Subcutaneous adipose tissue (tissue), 4 donors: ENCODE data around the gene RIMS1. TPM values are rescaled to one million over a fixed set of nuclear protein-coding genes. Genes with fewer than 3 reads are reported as not detected.

Source experiments
- CTCF ChIP-seq: fragments of 450-650 bp; IDR thresholded peaks from one replicate; pipeline ENCODE4 v1.5.1; 2016; ENCODE audit warnings: low read depth, mild to moderate bottlenecking, control low read depth, antibody characterized with exemption, moderate library complexity
- total RNA-seq, 4 donors: library from RNA; depleted of rRNA; stranded (reverse); fragments of >200 nt; gene quantifications; one replicate each; pipeline ENCODE4 v1.1.0, GENCODE V29; 2016

Gene RIMS1
- total RNA-seq, 4 donors from 2014 or later = 0.19 to 2.1 (median 1.3) TPM

DNA sequence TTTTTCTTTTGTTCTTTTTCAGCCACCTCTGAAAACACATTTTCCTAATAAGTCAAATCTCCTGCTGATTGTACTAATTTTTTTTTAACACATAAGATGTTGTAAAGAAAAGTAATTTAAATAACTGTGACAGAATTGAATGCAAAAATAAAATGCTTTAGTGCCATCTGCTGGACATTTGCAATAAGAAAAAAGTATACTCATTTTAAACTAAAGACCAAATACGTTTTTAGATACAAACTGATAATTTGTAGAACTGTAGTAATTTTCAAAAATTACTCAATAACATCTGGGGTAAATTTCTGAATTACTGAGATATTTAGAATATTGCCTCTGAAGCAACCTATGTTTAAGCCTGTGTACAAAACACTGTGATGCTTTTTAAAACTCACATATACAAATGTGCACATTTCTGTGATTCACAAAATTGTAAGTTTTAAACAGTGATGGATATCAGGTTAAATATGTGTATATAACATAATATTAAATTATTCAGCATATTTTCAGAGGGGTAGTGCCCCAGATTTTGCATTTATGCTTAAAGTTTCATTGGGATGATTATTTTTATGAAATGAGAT is 198.7 kb downstream of the RIMS1 start:
- no peak for TF ChIP-seq CTCF

DNA sequence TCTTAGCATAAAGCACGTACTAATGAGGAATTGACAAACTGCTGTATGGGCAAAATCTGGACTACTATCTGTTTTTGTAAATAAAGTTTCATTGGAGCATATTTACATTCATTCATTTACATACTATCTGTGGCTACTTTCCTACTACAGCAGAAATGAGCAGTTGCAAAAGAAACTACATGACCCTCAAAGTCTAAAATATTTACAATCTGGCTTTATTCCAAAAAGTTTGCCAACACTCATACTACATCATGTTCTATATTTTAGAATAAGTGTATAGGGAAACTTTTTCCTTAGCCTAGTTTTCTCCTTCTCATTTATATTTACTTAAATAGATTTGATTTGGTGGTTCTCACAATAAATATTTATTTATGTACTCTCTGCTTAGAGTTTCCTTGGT is 208.2 kb downstream of the RIMS1 start:
- TF ChIP-seq CTCF = no peak

DNA sequence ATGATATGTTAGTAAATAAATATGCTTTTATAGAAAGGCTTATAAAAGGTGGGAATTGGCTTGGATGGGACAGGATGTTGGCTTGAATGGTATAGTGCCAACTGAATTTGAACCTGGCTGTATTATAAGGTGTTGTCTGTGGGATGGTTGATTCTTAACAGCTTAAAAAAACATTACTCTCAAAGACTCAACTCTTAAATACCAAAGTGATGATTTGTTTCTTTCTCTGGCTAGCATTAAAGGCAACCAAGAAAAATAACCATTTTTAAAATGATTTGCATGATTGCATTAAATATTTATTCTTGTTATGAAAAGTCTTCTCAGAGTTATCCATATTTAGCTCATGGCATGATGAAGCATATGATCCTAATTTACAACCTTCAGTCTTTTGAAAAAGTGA is 216.2 kb downstream of the RIMS1 start:
- no peak for TF ChIP-seq CTCF

DNA sequence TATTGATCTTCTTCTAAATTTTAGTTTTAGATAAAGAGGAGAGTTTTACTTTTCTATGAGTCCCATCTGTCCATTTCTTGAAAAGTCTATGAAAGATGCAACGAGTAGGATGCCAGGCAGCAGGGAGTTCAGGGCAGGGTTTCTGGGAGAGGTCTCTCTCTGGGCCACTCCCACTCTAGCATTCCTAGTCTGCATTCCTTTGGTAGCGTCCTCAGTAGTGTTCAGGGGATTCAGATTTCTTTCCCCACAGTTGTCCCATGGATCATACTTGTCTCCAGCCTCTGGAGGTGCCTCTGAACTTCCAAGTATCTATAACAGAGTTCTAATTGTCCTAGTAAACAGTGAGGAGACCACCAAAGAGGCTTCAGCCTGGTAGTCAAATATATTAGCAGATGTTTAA is 225.3 kb downstream of the RIMS1 start:
- TF ChIP-seq CTCF = no peak

DNA sequence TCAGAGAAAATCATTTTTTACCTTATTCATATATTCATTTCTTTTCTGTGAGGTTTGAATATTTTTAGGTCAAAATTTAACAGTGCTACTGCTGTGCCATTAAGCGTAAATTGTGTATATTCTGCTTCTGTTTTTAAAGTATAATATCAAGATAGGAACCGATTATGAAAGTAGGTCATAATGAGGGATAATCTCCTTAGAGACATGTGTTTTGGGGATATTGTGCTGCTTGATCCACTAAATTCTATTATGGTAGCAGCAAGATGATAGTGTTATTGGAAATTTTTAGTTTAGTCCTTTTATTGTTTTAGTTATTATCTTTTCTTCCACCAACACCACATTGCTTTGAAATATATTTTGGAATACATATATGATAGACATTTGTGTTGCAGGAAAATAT is 244.0 kb downstream of the RIMS1 start:
- no peak for TF ChIP-seq CTCF

DNA sequence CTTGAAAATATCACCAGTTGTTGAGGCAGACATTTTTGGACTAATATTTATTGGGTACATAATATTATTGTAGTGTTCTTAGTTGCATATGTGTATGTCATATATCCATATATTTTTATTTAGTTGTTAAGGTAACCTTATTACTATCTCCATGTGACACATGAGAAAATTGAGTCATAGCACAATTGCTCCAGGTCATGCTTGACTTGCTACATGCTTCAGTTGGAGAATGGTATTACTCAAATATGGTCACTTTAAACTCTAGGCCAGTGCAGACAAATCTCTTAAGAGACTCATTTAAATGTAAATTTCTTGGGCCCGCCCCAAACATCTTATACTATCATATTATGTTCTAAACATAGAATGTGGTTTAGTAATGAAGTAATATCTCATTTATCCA is 246.1 kb downstream of the RIMS1 start:
- TF ChIP-seq CTCF = no peak

- no peak for TF ChIP-seq CTCF
Observed at GRCh38 chr6:72132851-72133250, 246.5 kb downstream of the RIMS1 start.
